LNCAP (cell line): ENCODE results near the gene RNF26.

Source experiments
- TF ChIP-seq, protein P1 (sequence below): fragments of 450-650 bp; IDR thresholded peaks from 2 replicates; pipeline ENCODE4 v1.5.1; 2017; ENCODE audit warnings: mild to moderate bottlenecking

The RNF26 gene

GRCh38 chr11:119367661-119368120, 33.4 kb downstream of the RNF26 start:
- TF ChIP-seq, protein P1, sequence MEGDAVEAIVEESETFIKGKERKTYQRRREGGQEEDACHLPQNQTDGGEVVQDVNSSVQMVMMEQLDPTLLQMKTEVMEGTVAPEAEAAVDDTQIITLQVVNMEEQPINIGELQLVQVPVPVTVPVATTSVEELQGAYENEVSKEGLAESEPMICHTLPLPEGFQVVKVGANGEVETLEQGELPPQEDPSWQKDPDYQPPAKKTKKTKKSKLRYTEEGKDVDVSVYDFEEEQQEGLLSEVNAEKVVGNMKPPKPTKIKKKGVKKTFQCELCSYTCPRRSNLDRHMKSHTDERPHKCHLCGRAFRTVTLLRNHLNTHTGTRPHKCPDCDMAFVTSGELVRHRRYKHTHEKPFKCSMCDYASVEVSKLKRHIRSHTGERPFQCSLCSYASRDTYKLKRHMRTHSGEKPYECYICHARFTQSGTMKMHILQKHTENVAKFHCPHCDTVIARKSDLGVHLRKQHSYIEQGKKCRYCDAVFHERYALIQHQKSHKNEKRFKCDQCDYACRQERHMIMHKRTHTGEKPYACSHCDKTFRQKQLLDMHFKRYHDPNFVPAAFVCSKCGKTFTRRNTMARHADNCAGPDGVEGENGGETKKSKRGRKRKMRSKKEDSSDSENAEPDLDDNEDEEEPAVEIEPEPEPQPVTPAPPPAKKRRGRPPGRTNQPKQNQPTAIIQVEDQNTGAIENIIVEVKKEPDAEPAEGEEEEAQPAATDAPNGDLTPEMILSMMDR = no peak

- TF ChIP-seq, protein P1 = no peak
Observed at GRCh38 chr11:119368121-119369034, 34.1 kb downstream of the RNF26 start.

- TF ChIP-seq, protein P1 = no peak
Observed at GRCh38 chr11:119369132-119369925, 35.0 kb downstream of the RNF26 start.

DNA sequence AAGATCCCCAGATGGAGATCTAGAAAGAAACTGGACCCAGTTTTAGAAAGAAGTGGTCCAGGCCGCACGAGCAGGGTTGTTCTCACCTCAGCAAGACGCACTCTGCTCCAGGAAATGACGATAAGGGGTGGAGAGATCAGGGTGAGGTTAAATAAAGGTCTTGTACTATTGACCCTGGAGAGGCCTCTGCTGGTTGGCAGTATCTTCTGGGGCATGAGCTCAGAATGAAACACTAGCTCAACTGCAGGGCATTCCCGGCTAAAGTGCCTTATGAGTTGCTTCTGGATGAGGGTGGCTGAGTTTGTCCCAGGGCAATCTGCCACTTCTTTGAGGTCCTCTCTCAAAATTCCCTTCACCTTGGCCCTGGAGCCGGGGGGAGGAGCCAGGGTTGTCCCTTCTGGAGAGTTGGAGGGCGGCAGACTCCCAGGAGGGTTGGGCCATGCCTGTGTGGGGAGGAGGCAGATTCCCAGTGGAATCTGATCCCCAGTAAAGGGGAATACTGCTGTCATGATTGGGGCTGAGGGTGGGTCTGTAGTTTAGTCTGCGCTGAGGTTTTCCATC, 36.2 kb downstream of the RNF26 start:
- TF ChIP-seq, protein P1 = no peak

- TF ChIP-seq, protein P1 = no peak
Observed at GRCh38 chr11:119371067-119371601, 36.8 kb downstream of the RNF26 start.

GRCh38 chr11:119371778-119372182, 37.5 kb downstream of the RNF26 start:
- TF ChIP-seq, protein P1 = peak; percentile 33; the same call in 1 of the 2 replicates
